SK-N-MC (cell line): ENCODE data around the gene NCKAP5.

Experiments used
- EZH2 ChIP-seq: fragments of 200-600 bp; sonication (generic); IDR thresholded peaks from one replicate; pipeline ENCODE4 v1.6.1; 2017; ENCODE audit warnings: antibody characterized with exemption
- POLR2AphosphoS5 ChIP-seq: IDR thresholded peaks from 2 replicates; pipeline ENCODE4 v1.6.1; 2012; ENCODE audit warnings: mild to moderate bottlenecking, low read depth, low read length, borderline replicate concordance

DNA sequence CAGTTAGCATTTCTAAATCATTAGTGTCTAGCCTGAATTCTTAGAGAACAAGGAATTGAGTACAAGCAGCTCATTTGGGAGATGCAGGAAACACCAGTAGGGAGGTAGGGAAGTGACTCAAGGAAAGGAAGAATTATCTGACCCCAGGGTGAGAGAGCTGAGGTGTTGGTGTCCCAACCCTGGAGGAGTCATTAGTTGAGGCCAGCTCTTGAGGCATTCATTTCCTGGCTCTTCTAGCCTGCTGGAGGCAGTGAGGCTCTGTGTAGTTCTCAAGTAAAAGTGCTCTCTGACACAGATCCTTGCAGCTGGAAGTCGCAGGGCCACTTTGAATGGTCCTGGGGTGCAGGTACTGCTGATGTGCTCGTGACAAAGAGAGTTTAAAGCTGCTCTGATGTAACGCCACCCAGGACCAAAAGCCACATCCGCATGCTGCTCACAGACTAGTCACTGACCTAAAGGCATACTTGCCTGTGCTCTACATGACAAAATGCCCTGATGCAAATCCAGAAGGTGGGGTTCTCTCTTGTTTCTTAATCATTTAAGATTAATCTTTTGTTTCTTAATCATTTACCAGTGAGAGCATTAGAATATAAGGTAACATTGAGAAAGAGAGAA lies 598.8 kb downstream of the NCKAP5 start:
- TF ChIP-seq EZH2 (no peak), POLR2AphosphoS5 (no peak)
